GM08714 (cell line): ENCODE results near the gene TGOLN2.

Experiments used
- H3K4me3 ChIP-seq: fragments of 200-500 bp; sonication (Bioruptor generic); 2 replicates; pipeline ENCODE4 v1.5.1; 2014; ENCODE audit warnings: mild to moderate bottlenecking, low read length, inconsistent platforms
- ZNF274 ChIP-seq: IDR thresholded peaks from 2 replicates; pipeline ENCODE4 v1.6.1; 2012; ENCODE audit warnings: mild to moderate bottlenecking, low read depth, low read length

TGOLN2 gene

DNA sequence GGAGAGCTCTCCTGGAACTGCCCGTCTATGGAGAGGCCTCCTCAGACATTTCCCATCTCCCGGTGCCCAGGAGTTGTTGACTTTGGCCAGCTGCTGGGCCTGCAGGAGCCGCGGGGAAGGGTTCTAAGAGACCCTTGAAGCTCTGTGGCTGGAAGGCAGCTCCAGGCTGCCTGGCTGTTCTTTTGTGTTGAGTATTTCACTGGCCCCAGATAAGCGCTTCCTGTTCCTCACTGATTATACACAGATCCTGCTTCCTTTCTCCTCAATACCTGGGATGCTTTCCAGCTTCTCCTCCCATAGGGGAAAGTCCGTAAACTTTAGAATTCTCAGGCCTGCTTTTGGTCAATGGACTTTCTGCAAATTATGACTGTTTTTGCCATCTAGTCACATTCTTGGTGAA, 57.8 kb downstream of the TGOLN2 start:
- TF ChIP-seq ZNF274, result no peak
- H3K4me3 ChIP-seq, result no peak overlapping the region
